PC-3 (cell line): ENCODE data around the gene ZYG11B. TPM values are rescaled to one million over a fixed set of nuclear protein-coding genes. Genes with fewer than 3 reads are reported as not detected.
A peak's percentile ranks its signal among the peaks of the same experiment; 100 is the strongest.

Experiments
- ATAC-seq: fragments of 200-7000 bp; cut with Tn5 transposase; 2 replicates; pipeline ENCODE4 v1.9.1; 2020; ENCODE audit warnings: mild to moderate bottlenecking, moderate library complexity
- BruUV-seq: library from RNA; stranded (reverse); fragments of 400-500 nt; replicated peaks from 2 replicates; lab custom pipeline; 2021; lab: Mats Ljungman, UMichigan
- CTCF ChIA-PET: fragments of 300-600 bp; sonication (Branson Sonifier 250); formaldehyde crosslinking; loops from one replicate; lab custom pipeline; 2022; ENCODE audit warnings: antibody characterized with exemption; lab: Charles Lee
- POLR2A ChIA-PET: fragments of 300-600 bp; sonication (Branson Sonifier 250); formaldehyde crosslinking; loops from one replicate; lab custom pipeline; 2022; ENCODE audit warnings: antibody characterized with exemption; ENCODE audit not compliant: unreplicated experiment; lab: Charles Lee
- DNase-seq: peaks from one replicate; pipeline ENCODE4 v3.0.0-alpha.2; 2015
- H2AFZ ChIP-seq: fragments of 300-600 bp; sonication (generic); 2 replicates; pipeline ENCODE4 v1.6.0; 2016; ENCODE audit warnings: antibody characterized with exemption, low read length
- H3F3A ChIP-seq: fragments of 300-600 bp; sonication (generic); one replicate; pipeline ENCODE4 v1.6.0; 2017; ENCODE audit warnings: antibody characterized with exemption, low read length, control low read depth, mild to moderate bottlenecking; ENCODE audit not compliant: unreplicated experiment
- H3K27ac ChIP-seq: fragments of 300-600 bp; sonication (generic); 2 replicates; pipeline ENCODE4 v1.5.1; 2016; ENCODE audit warnings: mild to moderate bottlenecking, low read length
- H3K27me3 ChIP-seq: fragments of 300-600 bp; sonication (generic); 2 replicates; pipeline ENCODE4 v1.6.1; 2016; ENCODE audit warnings: low read length, mixed read lengths
- H3K36me3 ChIP-seq: fragments of 300-600 bp; sonication (generic); 2 replicates; pipeline ENCODE4 v1.6.1; 2016; ENCODE audit warnings: low read depth, mixed run types, low read length, mixed read lengths
- H3K4me1 ChIP-seq: fragments of 300-600 bp; sonication (generic); 2 replicates; pipeline ENCODE4 v1.5.1; 2016; ENCODE audit warnings: low read length; ENCODE audit not compliant: insufficient read depth
- H3K4me2 ChIP-seq: fragments of 300-600 bp; sonication (generic); 2 replicates; pipeline ENCODE4 v1.6.0; 2016; ENCODE audit warnings: low read length
- H3K4me3 ChIP-seq: fragments of 300-600 bp; sonication (generic); 2 replicates; pipeline ENCODE4 v1.5.1; 2016; ENCODE audit warnings: mild to moderate bottlenecking, low read length, mixed read lengths
- H3K79me2 ChIP-seq: fragments of 300-600 bp; sonication (generic); 2 replicates; pipeline ENCODE4 v1.6.1; 2017; ENCODE audit warnings: low read length, mixed read lengths
- H3K9ac ChIP-seq: fragments of 300-600 bp; sonication (generic); 2 replicates; pipeline ENCODE4 v1.6.0; 2016; ENCODE audit warnings: mild to moderate bottlenecking, low read length
- H3K9me2 ChIP-seq: fragments of 300-600 bp; sonication (generic); replicated peaks from 2 replicates; pipeline ENCODE4 v1.6.1; 2016; ENCODE audit warnings: mixed run types, low read length, mixed read lengths
- H3K9me3 ChIP-seq: fragments of 300-600 bp; sonication (generic); 2 replicates; pipeline ENCODE4 v1.6.1; 2016; ENCODE audit warnings: low read length, mixed read lengths
- H4K20me1 ChIP-seq: fragments of 300-600 bp; sonication (generic); 2 replicates; pipeline ENCODE4 v1.6.1; 2016; ENCODE audit warnings: low read length, mixed read lengths
- CTCF ChIP-seq: fragments of 300-600 bp; sonication (generic); conservative IDR thresholded peaks from 2 replicates; pipeline ENCODE4 v1.5.1; 2017; ENCODE audit warnings: antibody characterized with exemption, low read depth, mild to moderate bottlenecking, low read length
- EZH2 ChIP-seq: fragments of 300-600 bp; sonication (generic); IDR thresholded peaks from one replicate; pipeline ENCODE4 v1.6.1; 2017; ENCODE audit warnings: antibody characterized with exemption, mild to moderate bottlenecking, low read length; ENCODE audit not compliant: unreplicated experiment
- EZH2phosphoT487 ChIP-seq: fragments of 300-600 bp; sonication (generic); IDR thresholded peaks from 2 replicates; pipeline ENCODE4 v1.6.1; 2018; ENCODE audit warnings: mild to moderate bottlenecking, antibody characterized with exemption, low read length, borderline replicate concordance
- intact Hi-C: fragments of 100-400 bp; cut with micrococcal nuclease; formaldehyde crosslinking; loops from 2 replicates; pipeline ENCODE4 v1.9.0; 2023
- total RNA-seq: library from RNA; depleted of rRNA; stranded (reverse); fragments of >200 nt; gene quantifications from 2 replicates; pipeline ENCODE4 v1.2.3, GENCODE V29; 2014

Gene ZYG11B
- total RNA-seq, 1 experiment from 2014 or later, result 23.4 TPM

DNA sequence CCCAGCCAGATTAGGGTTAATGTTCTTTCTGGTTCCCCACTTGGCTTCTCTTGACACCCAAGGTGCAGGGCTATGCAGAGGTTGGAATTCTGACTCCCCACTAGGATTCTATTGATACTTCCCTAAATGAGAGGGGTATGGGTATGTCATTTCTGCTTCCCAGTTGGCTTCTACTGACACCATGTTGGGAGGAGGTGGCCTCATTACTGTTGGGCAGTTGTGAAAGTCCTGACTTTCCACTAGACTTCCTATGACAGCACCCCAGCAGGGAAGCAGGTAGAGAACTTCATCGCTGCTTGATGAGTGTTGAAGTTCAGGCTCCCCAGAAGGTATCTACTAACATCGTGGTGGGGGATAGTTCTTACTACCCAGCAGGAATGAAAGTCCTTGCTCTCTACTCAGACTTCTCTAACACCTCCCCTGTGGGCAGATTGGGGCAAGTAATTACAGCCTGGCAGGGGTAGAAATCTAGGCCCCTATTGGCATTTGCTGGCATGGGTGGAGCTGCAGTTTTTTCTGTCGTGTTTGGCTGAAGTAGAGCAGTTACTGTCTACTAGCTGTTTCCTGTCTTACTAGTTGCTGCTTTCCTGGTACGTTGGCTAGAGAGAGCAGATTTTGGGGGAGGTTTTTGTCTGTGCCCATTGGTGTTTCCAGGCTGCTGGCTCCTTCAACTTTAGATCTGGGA, 41.5 kb downstream of the ZYG11B start:
- CTCF ChIA-PET, result no interaction called here

GRCh38 chr1:52769346-52770033, 43.2 kb downstream of the ZYG11B start:
- TF ChIP-seq EZH2phosphoT487 (no peak), EZH2 (no peak), CTCF (no peak)
- BruUV-seq, result no TSS peak
- Histone ChIP-seq H3K9me3 (no peaks in the 10 kb centered on the region), H2AFZ (no peak overlapping the region), H3K27ac (no peak overlapping the region), H3F3A (no peaks in the 10 kb centered on the region), H4K20me1 (no peaks in the 10 kb centered on the region), H3K27me3 (no peaks in the 10 kb centered on the region), H3K4me2 (no peak overlapping the region), H3K79me2 (no peaks in the 10 kb centered on the region), H3K36me3 (peaks cover 12% of the 10 kb centered on the region; the same call in 1 of the 2 replicates), H3K4me3 (no peak overlapping the region), H3K9me2 (no peaks in the 10 kb centered on the region), H3K4me1 (no peaks in the 10 kb centered on the region), H3K9ac (no peak overlapping the region)
- CTCF ChIA-PET, result no interaction called here
- no peak for DNase-seq
- ATAC-seq, result no peak
- intact Hi-C loops, result no loop called here
- POLR2A ChIA-PET, result no interaction called here

More for the DNA sequence above, 41.5 kb downstream of the ZYG11B start:
- no peaks in the 10 kb centered on the region for H3K79me2 ChIP-seq
- H3K27ac ChIP-seq, result no peak overlapping the region
- intact Hi-C loops, result no loop called here
- H3K9me2 ChIP-seq, result no peaks in the 10 kb centered on the region
- no peaks in the 10 kb centered on the region for H3K4me1 ChIP-seq
- H3K9ac ChIP-seq, result no peak overlapping the region
- no peaks in the 10 kb centered on the region for H3K9me3 ChIP-seq
- no peaks in the 10 kb centered on the region for H4K20me1 ChIP-seq
- no peak overlapping the region for H3K4me2 ChIP-seq
- H3K4me3 ChIP-seq, result no peak overlapping the region
- POLR2A ChIA-PET, result no interaction called here
- H2AFZ ChIP-seq, result no peak overlapping the region
- ATAC-seq (no peak), DNase-seq (no peak)
- no peaks in the 10 kb centered on the region for H3K27me3 ChIP-seq
- no peaks in the 10 kb centered on the region for H3F3A ChIP-seq
- TF ChIP-seq EZH2 (no peak), CTCF (no peak), EZH2phosphoT487 (no peak)
- H3K36me3 ChIP-seq, result peaks cover 12% of the 10 kb centered on the region; the same call in 1 of the 2 replicates
- BruUV-seq, result no TSS peak

DNA sequence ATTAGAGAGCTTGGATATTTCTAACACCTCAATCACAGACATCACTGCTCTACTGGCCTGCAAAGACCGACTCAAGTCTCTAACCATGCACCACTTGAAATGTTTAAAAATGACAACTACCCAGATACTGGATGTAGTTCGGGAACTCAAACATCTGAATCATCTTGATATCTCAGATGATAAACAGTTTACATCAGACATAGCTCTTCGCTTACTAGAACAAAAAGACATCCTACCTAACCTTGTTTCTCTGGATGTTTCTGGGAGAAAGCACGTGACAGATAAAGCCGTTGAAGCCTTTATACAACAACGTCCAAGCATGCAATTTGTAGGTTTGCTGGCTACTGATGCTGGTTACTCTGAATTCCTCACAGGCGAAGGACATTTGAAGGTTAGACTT, 45.1 kb downstream of the ZYG11B start:
- Histone ChIP-seq H3K4me3 (no peak overlapping the region), H3K36me3 (peaks cover 12% of the 10 kb centered on the region; the same call in 1 of the 2 replicates), H2AFZ (no peak overlapping the region), H4K20me1 (no peaks in the 10 kb centered on the region), H3K9ac (no peak overlapping the region), H3F3A (no peaks in the 10 kb centered on the region), H3K9me3 (no peaks in the 10 kb centered on the region), H3K27me3 (no peaks in the 10 kb centered on the region), H3K27ac (no peak overlapping the region), H3K9me2 (no peaks in the 10 kb centered on the region), H3K79me2 (no peaks in the 10 kb centered on the region), H3K4me2 (no peak overlapping the region), H3K4me1 (no peaks in the 10 kb centered on the region)
- ChIA-PET POLR2A (no interaction called here), CTCF (no interaction called here)
- DNase-seq (no peak), ATAC-seq (no peak)
- intact Hi-C loops, result no loop called here
- TF ChIP-seq CTCF (no peak), EZH2phosphoT487 (no peak), EZH2 (no peak)
- TSS peak; percentile 65 for BruUV-seq
